Measurements from ENCODE around the gene GJD3. TPM values are rescaled to one million over a fixed set of nuclear protein-coding genes. Genes with fewer than 3 reads are reported as not detected.

GJD3 gene
- polyA plus RNA-seq, 1 donor from 2014 or later: not detected

Other genes with a start within 250 kb of the GJD3 start
- gene MSL1, start 242.8 kb downstream of the GJD3 start, polyA plus RNA-seq: 10.1 TPM
- gene CASC3, start 224.2 kb downstream of the GJD3 start, polyA plus RNA-seq: 49.9 TPM
- 0.69 TPM for gene RAPGEFL1, start 187.3 kb downstream of the GJD3 start, polyA plus RNA-seq
- gene WIPF2, start 145.4 kb downstream of the GJD3 start, polyA plus RNA-seq: 11.4 TPM
- gene CDC6, start 76.9 kb downstream of the GJD3 start, polyA plus RNA-seq: 0.93 TPM
- gene RARA, start 55.6 kb downstream of the GJD3 start, polyA plus RNA-seq: 13.7 TPM
- not detected for gene TOP2A, start 53.2 kb upstream of the GJD3 start, polyA plus RNA-seq
- 3.0 TPM for gene IGFBP4, start 78.7 kb upstream of the GJD3 start, polyA plus RNA-seq
- gene TNS4, start 136.9 kb upstream of the GJD3 start, polyA plus RNA-seq: not detected
- 257 TPM for gene CCR7, start 200.7 kb upstream of the GJD3 start, polyA plus RNA-seq